Gastrocnemius medialis (tissue), 4 donors: Measurements from ENCODE around the gene DIP2C. TPM values are rescaled to one million over a fixed set of nuclear protein-coding genes. Genes with fewer than 3 reads are reported as not detected.
A peak's percentile ranks its signal among the peaks of the same experiment; 100 is the strongest.

Experiments used
- ATAC-seq, 2 donors: fragments of 150-250 bp; one replicate each; pipeline ENCODE4 v1.9.1; 2016
- DNase-seq, 2 donors: peaks; one replicate each; pipeline ENCODE4 v3.0.0-alpha.2; 2019
- H3K27ac ChIP-seq, 4 donors: fragments of 200-600 bp; sonication (generic); 1 replicate in 1 of 4; 2 replicates in 3 of 4; pipeline ENCODE4 v1.5.1; 2016 to 2018; ENCODE audit warnings: mild to moderate bottlenecking in 2 of 4, moderate library complexity in 1 of 4
- H3K27me3 ChIP-seq, 3 donors: fragments of 200-600 bp; sonication (generic) in 2 of 3; 1 replicate in 1 of 3; 2 replicates in 2 of 3; pipeline versions ENCODE4 v1.5.1 to v1.6.0; 2016 to 2019; ENCODE audit warnings: mild to moderate bottlenecking in 1 of 3, moderate library complexity in 1 of 3
- H3K36me3 ChIP-seq, 2 donors: fragments of 200-600 bp; sonication (generic) in 1 of 2; one replicate each; pipeline ENCODE4 v1.5.1; 2017 to 2018
- H3K4me1 ChIP-seq, 2 donors: fragments of 200-600 bp; sonication (generic) in 1 of 2; one replicate each; pipeline ENCODE4 v1.5.1; 2016 to 2017; ENCODE audit warnings: mild to moderate bottlenecking in 2 of 2
- H3K4me3 ChIP-seq, 4 donors: fragments of 200-600 bp; sonication (generic) in 3 of 4; 1 replicate in 1 of 4; 2 replicates in 3 of 4; pipeline ENCODE4 v1.5.1; 2016 to 2019; ENCODE audit warnings: mild to moderate bottlenecking in 2 of 4
- H3K9me3 ChIP-seq, 3 donors: fragments of 200-600 bp; sonication (generic) in 2 of 3; 1 replicate in 1 of 3; 2 replicates in 2 of 3; pipeline ENCODE4 v1.5.1; 2016 to 2019
- POLR2A ChIP-seq, 2 donors: fragments of 450-650 bp; IDR thresholded peaks; one replicate each; pipeline ENCODE4 v1.6.1; 2017; ENCODE audit warnings: antibody characterized with exemption in 2 of 2, mild to moderate bottlenecking in 2 of 2, moderate library complexity in 2 of 2
- in situ Hi-C, 4 donors: fragments of 200-750 bp; cut with MboI; loops; one replicate each; pipeline versions ENCODE4 v1.15.0 to v1.8.0; 2017; ENCODE audit warnings: low sequenced_read_pairs in 4 of 4
- intact Hi-C: fragments of 100-400 bp; cut with DNase I; formaldehyde crosslinking; loops from one replicate; pipeline ENCODE4 v1.15.1; 2023; ENCODE audit warnings: low total_unique reads
- total RNA-seq, 4 donors: library from RNA; depleted of rRNA; stranded (reverse); fragments of >200 nt; gene quantifications; one replicate each; pipeline versions ENCODE4 v1.1.0 to v1.2.3, GENCODE V29; 2016
- TF ChIP-seq, protein P1 (sequence below), 5 experiments: fragments of 450-650 bp in 3 of 5; fragments of 200-600 bp in 2 of 5; sonication (generic) in 2 of 5; IDR thresholded peaks in 4 of 5; conservative IDR thresholded peaks in 1 of 5; 1 replicate in 4 of 5; 2 replicates in 1 of 5; pipeline ENCODE4 v1.5.1; 2016 to 2019; ENCODE audit warnings: antibody characterized with exemption in 5 of 5, mild to moderate bottlenecking in 3 of 5, moderate library complexity in 3 of 5

DIP2C gene
- total RNA-seq, 4 donors from 2014 or later = 19.1 to 60.0 (median 30.2) TPM

DNA sequence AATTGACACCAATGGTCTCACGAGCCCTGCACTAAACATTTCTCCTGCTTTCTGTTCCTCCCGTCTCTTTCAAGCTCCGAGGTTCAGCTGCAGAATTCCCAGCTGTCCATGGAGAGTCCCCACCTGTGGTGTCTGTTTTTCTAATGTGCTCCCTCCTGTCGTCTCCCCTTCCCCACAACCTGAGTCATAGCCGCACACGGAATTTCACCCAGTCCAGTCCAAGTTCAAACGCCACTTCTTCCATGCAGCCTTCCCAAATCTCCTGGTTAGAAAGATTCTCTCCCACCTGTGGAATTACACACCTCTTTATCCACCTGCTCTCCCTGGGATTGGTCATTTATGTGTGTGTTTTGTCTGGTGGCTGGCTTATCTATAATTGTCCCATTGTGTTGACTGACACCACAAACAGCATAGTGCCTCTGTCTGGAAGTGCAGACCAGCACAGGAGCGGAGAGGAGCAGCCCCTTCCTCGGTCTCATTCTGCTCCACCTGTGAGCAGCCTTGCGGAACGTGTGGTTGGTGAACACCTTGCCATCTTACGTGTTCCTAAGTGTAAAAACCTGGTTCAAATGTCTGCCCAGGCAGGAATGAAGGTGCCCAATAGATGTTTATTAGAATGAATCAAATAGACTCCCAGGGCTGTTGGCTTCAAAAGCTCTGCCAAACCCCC, 3.3 kb upstream of the DIP2C start:
- in situ Hi-C loops = loop anchor here in 3 of 4 donors (25.0 kb wide), 1 partner anchor 181 kb away; no protein-coding TSS in a partner anchor
- ATAC-seq (no peak), DNase-seq (no peak)
- no peaks in the 10 kb centered on the region for H3K9me3 ChIP-seq
- intact Hi-C loops = no loop called here
- no peaks in the 10 kb centered on the region for H3K36me3 ChIP-seq
- peaks cover 0 to 7% (median 5%) of the 10 kb centered on the region in 3 donors for H3K27me3 ChIP-seq
- no peak overlapping the region for H3K4me3 ChIP-seq
- H3K27ac ChIP-seq = no peak overlapping the region
- peaks cover 0 to 6% of the 10 kb centered on the region in 2 donors for H3K4me1 ChIP-seq
- no peak for TF ChIP-seq POLR2A (IDR thresholded peaks at IDR 0.05)
- TF ChIP-seq, protein P1, sequence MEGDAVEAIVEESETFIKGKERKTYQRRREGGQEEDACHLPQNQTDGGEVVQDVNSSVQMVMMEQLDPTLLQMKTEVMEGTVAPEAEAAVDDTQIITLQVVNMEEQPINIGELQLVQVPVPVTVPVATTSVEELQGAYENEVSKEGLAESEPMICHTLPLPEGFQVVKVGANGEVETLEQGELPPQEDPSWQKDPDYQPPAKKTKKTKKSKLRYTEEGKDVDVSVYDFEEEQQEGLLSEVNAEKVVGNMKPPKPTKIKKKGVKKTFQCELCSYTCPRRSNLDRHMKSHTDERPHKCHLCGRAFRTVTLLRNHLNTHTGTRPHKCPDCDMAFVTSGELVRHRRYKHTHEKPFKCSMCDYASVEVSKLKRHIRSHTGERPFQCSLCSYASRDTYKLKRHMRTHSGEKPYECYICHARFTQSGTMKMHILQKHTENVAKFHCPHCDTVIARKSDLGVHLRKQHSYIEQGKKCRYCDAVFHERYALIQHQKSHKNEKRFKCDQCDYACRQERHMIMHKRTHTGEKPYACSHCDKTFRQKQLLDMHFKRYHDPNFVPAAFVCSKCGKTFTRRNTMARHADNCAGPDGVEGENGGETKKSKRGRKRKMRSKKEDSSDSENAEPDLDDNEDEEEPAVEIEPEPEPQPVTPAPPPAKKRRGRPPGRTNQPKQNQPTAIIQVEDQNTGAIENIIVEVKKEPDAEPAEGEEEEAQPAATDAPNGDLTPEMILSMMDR (IDR thresholded peaks at IDR 0.05 in 4 of 5, conservative IDR thresholded peaks at IDR 0.05 in 1 of 5) = no peak

DNA sequence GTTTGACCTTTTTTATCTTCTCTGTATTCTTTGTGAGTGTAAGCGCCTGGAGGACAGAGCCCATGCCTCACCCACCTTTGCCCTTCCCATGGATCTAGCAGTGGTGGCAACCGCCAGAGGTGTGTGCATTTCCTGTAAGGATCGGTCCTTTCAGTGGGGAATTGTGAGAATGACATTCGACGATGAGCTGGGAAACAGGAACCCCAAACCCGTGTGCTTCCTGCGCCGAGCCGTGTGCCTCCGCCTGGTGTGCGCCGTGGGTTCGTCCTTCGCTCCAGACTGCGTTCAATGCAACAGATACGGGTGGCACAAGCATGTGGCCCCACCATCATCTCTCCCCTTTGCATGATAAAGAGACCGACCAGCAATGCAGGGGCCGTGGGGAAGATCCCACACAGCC, 1.7 kb upstream of the DIP2C start:
- no peak for DNase-seq
- in situ Hi-C loops = loop anchor here in 3 of 4 donors (25.0 kb wide), 1 partner anchor 179 kb away; no protein-coding TSS in a partner anchor
- H3K9me3 ChIP-seq = no peaks in the 10 kb centered on the region
- no peak overlapping the region for H3K4me3 ChIP-seq
- peaks cover 0 to 11% of the 10 kb centered on the region in 2 donors for H3K4me1 ChIP-seq
- intact Hi-C loops = no loop called here
- no peak for ATAC-seq
- no peak overlapping the region for H3K27ac ChIP-seq
- no peaks in the 10 kb centered on the region for H3K27me3 ChIP-seq
- no peaks in the 10 kb centered on the region for H3K36me3 ChIP-seq
- TF ChIP-seq, protein P1 (IDR thresholded peaks at IDR 0.05 in 4 of 5, conservative IDR thresholded peaks at IDR 0.05 in 1 of 5) = no peak
- no peak for TF ChIP-seq POLR2A (IDR thresholded peaks at IDR 0.05)

DNA sequence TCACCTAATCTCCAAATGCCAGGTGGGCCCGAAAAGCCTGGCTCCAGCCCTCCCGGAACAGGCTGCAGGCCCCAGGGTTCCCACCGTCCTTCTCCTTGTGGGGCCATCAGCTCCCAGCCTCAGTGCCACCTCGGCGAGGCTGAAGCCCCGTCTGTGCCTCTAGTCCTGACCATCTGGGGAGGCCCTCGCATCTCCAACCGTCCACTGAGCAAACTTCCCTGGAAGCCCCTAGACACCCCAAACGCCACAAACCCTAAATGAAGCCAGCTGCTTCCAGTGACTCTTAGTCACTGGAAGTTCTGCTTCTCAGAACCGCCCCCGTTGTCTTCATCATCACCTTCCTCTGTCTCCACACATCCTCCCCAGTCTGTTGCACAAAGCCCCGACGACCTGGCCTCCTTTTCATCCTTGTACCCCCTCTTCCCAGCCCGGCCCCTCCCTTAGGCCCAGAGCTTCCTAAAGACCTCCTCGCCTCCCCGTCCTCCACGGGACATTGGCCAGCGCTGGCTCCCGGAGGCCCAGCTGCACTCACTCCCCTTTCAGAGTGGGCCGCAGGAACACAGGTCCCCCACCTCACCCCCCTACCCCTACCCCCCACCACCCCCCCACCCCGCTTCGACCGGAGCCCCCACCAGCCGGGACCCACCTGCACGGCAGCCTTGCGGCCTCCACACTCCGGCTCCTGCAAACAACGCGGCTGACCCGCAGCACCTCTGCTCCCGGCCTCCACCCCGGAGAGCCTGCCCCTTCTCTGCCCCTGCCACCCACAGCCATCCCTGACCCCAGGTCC, 1.1 kb upstream of the DIP2C start:
- Histone ChIP-seq H3K36me3 (no peaks in the 10 kb centered on the region), H3K27me3 (no peaks in the 10 kb centered on the region), H3K4me1 (peaks cover 0 to 11% of the 10 kb centered on the region in 2 donors), H3K9me3 (no peaks in the 10 kb centered on the region), H3K4me3 (peak overlapping the region; percentile 44 to 65 (median 57)), H3K27ac (peak overlapping the region; percentile 76 to 84 (median 80))
- ATAC-seq = no peak
- in situ Hi-C loops = loop anchor here in 3 of 4 donors (25.0 kb wide), 1 partner anchor 178 kb away; no protein-coding TSS in a partner anchor
- DNase-seq = no peak
- TF ChIP-seq POLR2A (IDR thresholded peaks at IDR 0.05) = no peak
- TF ChIP-seq, protein P1 (IDR thresholded peaks at IDR 0.05 in 4 of 5, conservative IDR thresholded peaks at IDR 0.05 in 1 of 5) = no peak
- intact Hi-C loops = no loop called here

DNA sequence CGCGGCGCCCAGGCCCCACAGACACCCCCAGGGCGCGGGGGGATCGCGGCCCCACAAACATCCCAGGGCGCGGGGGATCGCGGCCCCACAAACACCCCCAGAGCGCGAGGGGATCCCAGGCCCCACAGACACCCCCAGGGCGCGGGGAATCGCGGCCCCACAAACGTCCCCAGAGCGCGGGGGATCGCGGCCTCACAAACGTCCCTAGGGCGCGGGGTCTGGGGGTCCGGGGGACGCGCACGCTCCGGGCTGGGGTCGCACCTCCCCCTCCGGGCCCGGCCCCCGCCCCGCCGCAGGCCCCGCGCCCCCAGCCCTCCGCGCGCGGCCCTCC, 382 bp downstream of the DIP2C start:
- H3K27ac ChIP-seq = peak overlapping the region; percentile 80 to 88 (median 84)
- H3K9me3 ChIP-seq = no peaks in the 10 kb centered on the region
- H3K4me3 ChIP-seq = peak overlapping the region; percentile 63 to 91 (median 80)
- ATAC-seq = peak in 1 of 2 donors; percentile 32
- intact Hi-C loops = loop anchor here (2.0 to 10.0 kb wide), 5 partner anchors 98 to 356 kb away; partner anchors contain the start of genes IDI1 and LARP4B
- H3K36me3 ChIP-seq = no peaks in the 10 kb centered on the region
- in situ Hi-C loops = loop anchor here in 3 of 4 donors (10.0 to 25.0 kb wide), 2 partner anchors 74 to 177 kb away; no protein-coding TSS in a partner anchor
- peaks cover 7 to 22% of the 10 kb centered on the region in 2 donors for H3K4me1 ChIP-seq
- no peak for DNase-seq
- TF ChIP-seq POLR2A (IDR thresholded peaks at IDR 0.05) = no peak
- TF ChIP-seq, protein P1 (IDR thresholded peaks at IDR 0.05 in 4 of 5, conservative IDR thresholded peaks at IDR 0.05 in 1 of 5) = no peak
- no peaks in the 10 kb centered on the region for H3K27me3 ChIP-seq
